Esophagus muscularis mucosa (tissue), 4 donors: Measurements from ENCODE around the gene FAM3B.

Experiments
- CTCF ChIP-seq, 3 experiments: fragments of 200-600 bp in 2 of 3; fragments of 450-650 bp in 1 of 3; sonication (generic) in 2 of 3; IDR thresholded peaks; one replicate each; pipeline ENCODE4 v1.5.1; 2017 to 2019; ENCODE audit warnings: antibody characterized with exemption in 3 of 3, mild to moderate bottlenecking in 2 of 3, moderate library complexity in 1 of 3
- EP300 ChIP-seq: sonication (generic); formaldehyde crosslinking; IDR thresholded peaks from one replicate; pipeline ENCODE4 v1.6.1; 2017; ENCODE audit warnings: antibody characterized with exemption
- POLR2A ChIP-seq: fragments of 450-650 bp; IDR thresholded peaks from one replicate; pipeline ENCODE4 v1.6.1; 2017; ENCODE audit warnings: antibody characterized with exemption, moderate library complexity, mild to moderate bottlenecking, low read depth
- POLR2AphosphoS5 ChIP-seq, 2 donors: sonication (generic); formaldehyde crosslinking; IDR thresholded peaks; one replicate each; pipeline ENCODE4 v1.6.1; 2017; ENCODE audit warnings: antibody characterized with exemption in 2 of 2

- TF ChIP-seq CTCF (IDR thresholded peaks at IDR 0.05) (no peak), POLR2A (no peak), POLR2AphosphoS5 (IDR thresholded peaks at IDR 0.05) (no peak), EP300 (no peak)
These were observed 6.1 kb downstream of the FAM3B start for GRCh38 chr21:41322496-41323382.
